ENCODE data around the gene PTPRB.
"Not testable (repeated sequence)": the region's sequence is repeated elsewhere in the genome, so short reads cannot be mapped to it uniquely, and the experiment has no call there.

Gene PTPRB

GRCh38 chr12:70529647-70530046, 107.6 kb downstream of the PTPRB start:
- no peak for DNase-seq
- TF ChIP-seq CTCF (IDR thresholded peaks at IDR 0.05), result no peak
- H3K27ac Mint-ChIP-seq, result no peak overlapping the region
- no peaks in the 10 kb centered on the region for H3K27me3 Mint-ChIP-seq (ENCODE audit: low read depth, poor library complexity)
- no peaks in the 10 kb centered on the region for H3K4me1 Mint-ChIP-seq
- H3K36me3 Mint-ChIP-seq (ENCODE audit: low read depth), result no peaks in the 10 kb centered on the region
- H3K9me3 Mint-ChIP-seq, result no peaks in the 10 kb centered on the region
- H3K4me3 Mint-ChIP-seq, result no peak overlapping the region

- H3K4me3 Mint-ChIP-seq, result no peak overlapping the region
- H3K4me1 Mint-ChIP-seq, result no peaks in the 10 kb centered on the region
- peaks cover 15% of the 10 kb centered on the region for H3K9me3 Mint-ChIP-seq
- H3K27me3 Mint-ChIP-seq (ENCODE audit: low read depth, poor library complexity), result peaks cover 4% of the 10 kb centered on the region
- no peak for DNase-seq
- H3K36me3 Mint-ChIP-seq (ENCODE audit: low read depth), result no peaks in the 10 kb centered on the region
- TF ChIP-seq CTCF (IDR thresholded peaks at IDR 0.05), result no peak
- H3K27ac Mint-ChIP-seq, result no peak overlapping the region
Observed at GRCh38 chr12:70520847-70521246, 116.4 kb downstream of the PTPRB start.

- H3K4me3 Mint-ChIP-seq, result no peak overlapping the region
- DNase-seq, result no peak
- peaks cover 10% of the 10 kb centered on the region for H3K9me3 Mint-ChIP-seq
Observed at GRCh38 chr12:70513426-70513825, 123.8 kb downstream of the PTPRB start.

GRCh38 chr12:70508178-70508577, 129.1 kb downstream of the PTPRB start:
- no peak for TF ChIP-seq CTCF (IDR thresholded peaks at IDR 0.05)
- Mint-ChIP-seq H3K4me3 (no peak overlapping the region), H3K9me3 (peaks cover 11% of the 10 kb centered on the region), H3K27me3 (ENCODE audit: low read depth, poor library complexity) (peaks cover 3% of the 10 kb centered on the region), H3K36me3 (ENCODE audit: low read depth) (no peaks in the 10 kb centered on the region), H3K27ac (no peak overlapping the region), H3K4me1 (no peaks in the 10 kb centered on the region)
- no peak for DNase-seq

More at GRCh38 chr12:70513426-70513825, 123.8 kb downstream of the PTPRB start:
- no peaks in the 10 kb centered on the region for H3K4me1 Mint-ChIP-seq
- H3K36me3 Mint-ChIP-seq (ENCODE audit: low read depth), result no peaks in the 10 kb centered on the region
- H3K27me3 Mint-ChIP-seq (ENCODE audit: low read depth, poor library complexity), result peaks cover 3% of the 10 kb centered on the region
- no peak for TF ChIP-seq CTCF (IDR thresholded peaks at IDR 0.05)
- H3K27ac Mint-ChIP-seq, result no peak overlapping the region

- H3K27ac Mint-ChIP-seq, result no peak overlapping the region
- no peaks in the 10 kb centered on the region for H3K36me3 Mint-ChIP-seq (ENCODE audit: low read depth)
- no peak for TF ChIP-seq CTCF (IDR thresholded peaks at IDR 0.05)
- H3K4me1 Mint-ChIP-seq, result no peaks in the 10 kb centered on the region
- peaks cover 13% of the 10 kb centered on the region for H3K9me3 Mint-ChIP-seq
- peaks cover 3% of the 10 kb centered on the region for H3K27me3 Mint-ChIP-seq (ENCODE audit: low read depth, poor library complexity)
- no peak for DNase-seq
- no peak overlapping the region for H3K4me3 Mint-ChIP-seq
Observed at GRCh38 chr12:70507442-70507841, 129.8 kb downstream of the PTPRB start.

GRCh38 chr12:70497508-70497907, 139.7 kb downstream of the PTPRB start:
- H3K4me1 Mint-ChIP-seq, result no peaks in the 10 kb centered on the region

GRCh38 chr12:70492904-70493303, 144.3 kb downstream of the PTPRB start:
- H3K36me3 Mint-ChIP-seq (ENCODE audit: low read depth), result not testable (repeated sequence)
- H3K9me3 Mint-ChIP-seq, result peaks cover 67% of the 10 kb centered on the region

More at GRCh38 chr12:70497508-70497907, 139.7 kb downstream of the PTPRB start:
- no peak for DNase-seq
- Mint-ChIP-seq H3K4me3 (no peak overlapping the region), H3K36me3 (ENCODE audit: low read depth) (no peaks in the 10 kb centered on the region), H3K27me3 (ENCODE audit: low read depth, poor library complexity) (peaks cover 3% of the 10 kb centered on the region), H3K27ac (no peak overlapping the region), H3K9me3 (peaks cover 61% of the 10 kb centered on the region)
- TF ChIP-seq CTCF (IDR thresholded peaks at IDR 0.05), result no peak

GRCh38 chr12:70490928-70491327, 146.3 kb downstream of the PTPRB start:
- Mint-ChIP-seq H3K27me3 (ENCODE audit: low read depth, poor library complexity) (peaks cover 12% of the 10 kb centered on the region), H3K9me3 (peaks cover 50% of the 10 kb centered on the region)
- H3K36me3 Mint-ChIP-seq (ENCODE audit: low read depth); H3K4me1 Mint-ChIP-seq; H3K27ac Mint-ChIP-seq; DNase-seq; H3K4me3 Mint-ChIP-seq: not testable (repeated sequence)

More at GRCh38 chr12:70492904-70493303, 144.3 kb downstream of the PTPRB start:
- not testable (repeated sequence) for H3K27ac Mint-ChIP-seq; DNase-seq; H3K27me3 Mint-ChIP-seq (ENCODE audit: low read depth, poor library complexity); H3K4me3 Mint-ChIP-seq; H3K4me1 Mint-ChIP-seq

Data from nephron progenitor cell (in vitro differentiated cells).